Measurements from ENCODE around the gene SIK3. TPM values are rescaled to one million over a fixed set of nuclear protein-coding genes. Genes with fewer than 3 reads are reported as not detected.

Gene SIK3
- total and polyA plus RNA-seq, 2 experiments from 2014 or later, result 6.1 to 33.9 TPM

DNA sequence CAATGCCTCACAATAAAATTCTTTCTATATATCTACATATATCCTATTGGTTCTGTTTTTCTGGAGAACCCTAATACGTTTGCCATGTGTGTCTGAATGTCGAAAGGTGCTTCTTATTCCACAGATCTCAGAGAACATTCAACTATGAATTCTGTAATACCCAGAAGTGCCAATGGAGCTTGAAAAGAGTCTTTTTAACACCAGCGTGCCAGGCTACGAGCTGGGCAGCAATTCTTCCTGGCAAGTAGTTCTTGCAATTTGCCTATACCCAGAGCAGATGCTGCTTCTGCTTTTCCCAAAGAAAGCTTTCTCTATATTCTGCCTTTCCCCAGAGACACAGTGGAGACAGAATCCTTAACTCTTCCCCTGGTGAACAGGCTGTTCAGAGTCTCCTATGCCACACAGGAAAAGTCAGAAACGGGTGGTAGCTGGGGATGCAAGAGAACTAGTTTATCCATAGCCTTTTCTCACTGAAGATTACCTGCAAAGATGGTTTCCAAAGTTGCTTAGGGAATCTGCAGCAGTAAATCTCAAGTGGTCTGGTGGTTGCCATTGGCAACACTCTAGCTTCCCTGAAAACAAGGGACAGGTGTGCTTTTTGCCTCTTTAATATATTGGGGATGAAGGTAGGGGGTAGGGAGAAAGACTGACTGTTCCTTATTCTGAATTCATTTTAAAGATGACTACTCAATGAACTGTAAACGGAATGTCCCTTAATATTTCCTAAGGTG lies 29.1 kb upstream of the SIK3 start:
- no peak overlapping the region for H2AFZ ChIP-seq
- H3K4me1 ChIP-seq (ENCODE audit: insufficient read depth), result no peaks in the 10 kb centered on the region
- TF ChIP-seq ZNF331 (CRISPR knock-in tag; IDR thresholded peaks at IDR 0.05; ENCODE audit: low read depth) (no peak), NANOG (IDR thresholded peaks at IDR 0.05; ENCODE audit: borderline replicate concordance) (no peak), ZNF114 (CRISPR knock-in tag; IDR thresholded peaks at IDR 0.05) (no peak), EZH2 (IDR thresholded peaks at IDR 0.05; ENCODE audit: low read depth, unreplicated experiment) (no peak), CREB1 (CRISPR knock-in tag; IDR thresholded peaks at IDR 0.05; ENCODE audit: low read depth) (no peak), EZH2phosphoT487 (IDR thresholded peaks at IDR 0.05; ENCODE audit: unreplicated experiment) (no peak), JUNB (IDR thresholded peaks at IDR 0.05; ENCODE audit: unreplicated experiment) (no peak)
- TF ChIP-seq, protein P1, sequence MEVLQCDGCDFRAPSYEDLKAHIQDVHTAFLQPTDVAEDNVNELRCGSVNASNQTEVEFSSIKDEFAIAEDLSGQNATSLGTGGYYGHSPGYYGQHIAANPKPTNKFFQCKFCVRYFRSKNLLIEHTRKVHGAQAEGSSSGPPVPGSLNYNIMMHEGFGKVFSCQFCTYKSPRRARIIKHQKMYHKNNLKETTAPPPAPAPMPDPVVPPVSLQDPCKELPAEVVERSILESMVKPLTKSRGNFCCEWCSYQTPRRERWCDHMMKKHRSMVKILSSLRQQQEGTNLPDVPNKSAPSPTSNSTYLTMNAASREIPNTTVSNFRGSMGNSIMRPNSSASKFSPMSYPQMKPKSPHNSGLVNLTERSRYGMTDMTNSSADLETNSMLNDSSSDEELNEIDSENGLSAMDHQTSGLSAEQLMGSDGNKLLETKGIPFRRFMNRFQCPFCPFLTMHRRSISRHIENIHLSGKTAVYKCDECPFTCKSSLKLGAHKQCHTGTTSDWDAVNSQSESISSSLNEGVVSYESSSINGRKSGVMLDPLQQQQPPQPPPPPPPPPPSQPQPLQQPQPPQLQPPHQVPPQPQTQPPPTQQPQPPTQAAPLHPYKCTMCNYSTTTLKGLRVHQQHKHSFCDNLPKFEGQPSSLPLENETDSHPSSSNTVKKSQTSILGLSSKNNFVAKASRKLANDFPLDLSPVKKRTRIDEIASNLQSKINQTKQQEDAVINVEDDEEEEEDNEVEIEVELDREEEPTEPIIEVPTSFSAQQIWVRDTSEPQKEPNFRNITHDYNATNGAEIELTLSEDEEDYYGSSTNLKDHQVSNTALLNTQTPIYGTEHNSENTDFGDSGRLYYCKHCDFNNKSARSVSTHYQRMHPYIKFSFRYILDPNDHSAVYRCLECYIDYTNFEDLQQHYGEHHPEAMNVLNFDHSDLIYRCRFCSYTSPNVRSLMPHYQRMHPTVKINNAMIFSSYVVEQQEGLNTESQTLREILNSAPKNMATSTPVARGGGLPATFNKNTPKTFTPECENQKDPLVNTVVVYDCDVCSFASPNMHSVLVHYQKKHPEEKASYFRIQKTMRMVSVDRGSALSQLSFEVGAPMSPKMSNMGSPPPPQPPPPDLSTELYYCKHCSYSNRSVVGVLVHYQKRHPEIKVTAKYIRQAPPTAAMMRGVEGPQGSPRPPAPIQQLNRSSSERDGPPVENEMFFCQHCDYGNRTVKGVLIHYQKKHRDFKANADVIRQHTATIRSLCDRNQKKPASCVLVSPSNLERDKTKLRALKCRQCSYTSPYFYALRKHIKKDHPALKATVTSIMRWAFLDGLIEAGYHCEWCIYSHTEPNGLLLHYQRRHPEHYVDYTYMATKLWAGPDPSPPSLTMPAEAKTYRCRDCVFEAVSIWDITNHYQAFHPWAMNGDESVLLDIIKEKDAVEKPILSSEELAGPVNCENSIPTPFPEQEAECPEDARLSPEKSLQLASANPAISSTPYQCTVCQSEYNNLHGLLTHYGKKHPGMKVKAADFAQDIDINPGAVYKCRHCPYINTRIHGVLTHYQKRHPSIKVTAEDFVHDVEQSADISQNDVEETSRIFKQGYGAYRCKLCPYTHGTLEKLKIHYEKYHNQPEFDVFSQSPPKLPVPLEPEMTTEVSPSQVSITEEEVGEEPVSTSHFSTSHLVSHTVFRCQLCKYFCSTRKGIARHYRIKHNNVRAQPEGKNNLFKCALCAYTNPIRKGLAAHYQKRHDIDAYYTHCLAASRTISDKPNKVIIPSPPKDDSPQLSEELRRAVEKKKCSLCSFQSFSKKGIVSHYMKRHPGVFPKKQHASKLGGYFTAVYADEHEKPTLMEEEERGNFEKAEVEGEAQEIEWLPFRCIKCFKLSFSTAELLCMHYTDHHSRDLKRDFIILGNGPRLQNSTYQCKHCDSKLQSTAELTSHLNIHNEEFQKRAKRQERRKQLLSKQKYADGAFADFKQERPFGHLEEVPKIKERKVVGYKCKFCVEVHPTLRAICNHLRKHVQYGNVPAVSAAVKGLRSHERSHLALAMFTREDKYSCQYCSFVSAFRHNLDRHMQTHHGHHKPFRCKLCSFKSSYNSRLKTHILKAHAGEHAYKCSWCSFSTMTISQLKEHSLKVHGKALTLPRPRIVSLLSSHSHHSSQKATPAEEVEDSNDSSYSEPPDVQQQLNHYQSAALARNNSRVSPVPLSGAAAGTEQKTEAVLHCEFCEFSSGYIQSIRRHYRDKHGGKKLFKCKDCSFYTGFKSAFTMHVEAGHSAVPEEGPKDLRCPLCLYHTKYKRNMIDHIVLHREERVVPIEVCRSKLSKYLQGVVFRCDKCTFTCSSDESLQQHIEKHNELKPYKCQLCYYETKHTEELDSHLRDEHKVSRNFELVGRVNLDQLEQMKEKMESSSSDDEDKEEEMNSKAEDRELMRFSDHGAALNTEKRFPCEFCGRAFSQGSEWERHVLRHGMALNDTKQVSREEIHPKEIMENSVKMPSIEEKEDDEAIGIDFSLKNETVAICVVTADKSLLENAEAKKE (CRISPR knock-in tag; IDR thresholded peaks at IDR 0.05), result no peak
- TF ChIP-seq, protein P2, sequence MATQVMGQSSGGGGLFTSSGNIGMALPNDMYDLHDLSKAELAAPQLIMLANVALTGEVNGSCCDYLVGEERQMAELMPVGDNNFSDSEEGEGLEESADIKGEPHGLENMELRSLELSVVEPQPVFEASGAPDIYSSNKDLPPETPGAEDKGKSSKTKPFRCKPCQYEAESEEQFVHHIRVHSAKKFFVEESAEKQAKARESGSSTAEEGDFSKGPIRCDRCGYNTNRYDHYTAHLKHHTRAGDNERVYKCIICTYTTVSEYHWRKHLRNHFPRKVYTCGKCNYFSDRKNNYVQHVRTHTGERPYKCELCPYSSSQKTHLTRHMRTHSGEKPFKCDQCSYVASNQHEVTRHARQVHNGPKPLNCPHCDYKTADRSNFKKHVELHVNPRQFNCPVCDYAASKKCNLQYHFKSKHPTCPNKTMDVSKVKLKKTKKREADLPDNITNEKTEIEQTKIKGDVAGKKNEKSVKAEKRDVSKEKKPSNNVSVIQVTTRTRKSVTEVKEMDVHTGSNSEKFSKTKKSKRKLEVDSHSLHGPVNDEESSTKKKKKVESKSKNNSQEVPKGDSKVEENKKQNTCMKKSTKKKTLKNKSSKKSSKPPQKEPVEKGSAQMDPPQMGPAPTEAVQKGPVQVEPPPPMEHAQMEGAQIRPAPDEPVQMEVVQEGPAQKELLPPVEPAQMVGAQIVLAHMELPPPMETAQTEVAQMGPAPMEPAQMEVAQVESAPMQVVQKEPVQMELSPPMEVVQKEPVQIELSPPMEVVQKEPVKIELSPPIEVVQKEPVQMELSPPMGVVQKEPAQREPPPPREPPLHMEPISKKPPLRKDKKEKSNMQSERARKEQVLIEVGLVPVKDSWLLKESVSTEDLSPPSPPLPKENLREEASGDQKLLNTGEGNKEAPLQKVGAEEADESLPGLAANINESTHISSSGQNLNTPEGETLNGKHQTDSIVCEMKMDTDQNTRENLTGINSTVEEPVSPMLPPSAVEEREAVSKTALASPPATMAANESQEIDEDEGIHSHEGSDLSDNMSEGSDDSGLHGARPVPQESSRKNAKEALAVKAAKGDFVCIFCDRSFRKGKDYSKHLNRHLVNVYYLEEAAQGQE (IDR thresholded peaks at IDR 0.05; ENCODE audit: unreplicated experiment), result no peak
- TF ChIP-seq, protein P3, sequence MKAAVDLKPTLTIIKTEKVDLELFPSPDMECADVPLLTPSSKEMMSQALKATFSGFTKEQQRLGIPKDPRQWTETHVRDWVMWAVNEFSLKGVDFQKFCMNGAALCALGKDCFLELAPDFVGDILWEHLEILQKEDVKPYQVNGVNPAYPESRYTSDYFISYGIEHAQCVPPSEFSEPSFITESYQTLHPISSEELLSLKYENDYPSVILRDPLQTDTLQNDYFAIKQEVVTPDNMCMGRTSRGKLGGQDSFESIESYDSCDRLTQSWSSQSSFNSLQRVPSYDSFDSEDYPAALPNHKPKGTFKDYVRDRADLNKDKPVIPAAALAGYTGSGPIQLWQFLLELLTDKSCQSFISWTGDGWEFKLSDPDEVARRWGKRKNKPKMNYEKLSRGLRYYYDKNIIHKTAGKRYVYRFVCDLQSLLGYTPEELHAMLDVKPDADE (IDR thresholded peaks at IDR 0.05), result no peak
- TF ChIP-seq, protein P4, sequence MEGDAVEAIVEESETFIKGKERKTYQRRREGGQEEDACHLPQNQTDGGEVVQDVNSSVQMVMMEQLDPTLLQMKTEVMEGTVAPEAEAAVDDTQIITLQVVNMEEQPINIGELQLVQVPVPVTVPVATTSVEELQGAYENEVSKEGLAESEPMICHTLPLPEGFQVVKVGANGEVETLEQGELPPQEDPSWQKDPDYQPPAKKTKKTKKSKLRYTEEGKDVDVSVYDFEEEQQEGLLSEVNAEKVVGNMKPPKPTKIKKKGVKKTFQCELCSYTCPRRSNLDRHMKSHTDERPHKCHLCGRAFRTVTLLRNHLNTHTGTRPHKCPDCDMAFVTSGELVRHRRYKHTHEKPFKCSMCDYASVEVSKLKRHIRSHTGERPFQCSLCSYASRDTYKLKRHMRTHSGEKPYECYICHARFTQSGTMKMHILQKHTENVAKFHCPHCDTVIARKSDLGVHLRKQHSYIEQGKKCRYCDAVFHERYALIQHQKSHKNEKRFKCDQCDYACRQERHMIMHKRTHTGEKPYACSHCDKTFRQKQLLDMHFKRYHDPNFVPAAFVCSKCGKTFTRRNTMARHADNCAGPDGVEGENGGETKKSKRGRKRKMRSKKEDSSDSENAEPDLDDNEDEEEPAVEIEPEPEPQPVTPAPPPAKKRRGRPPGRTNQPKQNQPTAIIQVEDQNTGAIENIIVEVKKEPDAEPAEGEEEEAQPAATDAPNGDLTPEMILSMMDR (conservative IDR thresholded peaks at IDR 0.05; ENCODE audit: low read depth in 2 of 2), result no peak
- Mint-ChIP-seq H3K9me3 (no peaks in the 10 kb centered on the region), H3K4me1 (no peaks in the 10 kb centered on the region), H3K4me3 (no peak overlapping the region), H3K27me3 (ENCODE audit: insufficient read depth, low read depth, poor library complexity) (no peaks in the 10 kb centered on the region), H3K36me3 (ENCODE audit: low read depth) (no peaks in the 10 kb centered on the region), H3K27ac (no peak overlapping the region)
- no peaks in the 10 kb centered on the region for H4K20me1 ChIP-seq (replicated peaks; ENCODE audit: insufficient read depth)
- H3K4me3 ChIP-seq, result no peak overlapping the region
- no peaks in the 10 kb centered on the region for H3K36me3 ChIP-seq (ENCODE audit: insufficient read depth)
- DNase-seq (ENCODE audit: low spot score) (no peak), ATAC-seq (no peak)
- no peaks in the 10 kb centered on the region for H3K79me2 ChIP-seq (replicated peaks; ENCODE audit: insufficient read depth)
- H3K4me2 ChIP-seq, result no peak overlapping the region
- H3K27ac ChIP-seq (ENCODE audit: low read depth), result no peak overlapping the region
- no peaks in the 10 kb centered on the region for H3K9me2 ChIP-seq (ENCODE audit: insufficient read depth)
- H3K27me3 ChIP-seq (ENCODE audit: insufficient read depth), result no peaks in the 10 kb centered on the region
- no peaks in the 10 kb centered on the region for H3F3A ChIP-seq (replicated peaks; ENCODE audit: low read depth)

Measured in GM23338 (cell line).